ENCODE results near the gene CCDC34. TPM values are rescaled to one million over a fixed set of nuclear protein-coding genes. Genes with fewer than 3 reads are reported as not detected.
A peak's percentile ranks its signal among the peaks of the same experiment; 100 is the strongest.

CCDC34 gene
- total RNA-seq, 3 donors from 2014 or later: 7.2 to 11.2 (median 10.1) TPM

DNA sequence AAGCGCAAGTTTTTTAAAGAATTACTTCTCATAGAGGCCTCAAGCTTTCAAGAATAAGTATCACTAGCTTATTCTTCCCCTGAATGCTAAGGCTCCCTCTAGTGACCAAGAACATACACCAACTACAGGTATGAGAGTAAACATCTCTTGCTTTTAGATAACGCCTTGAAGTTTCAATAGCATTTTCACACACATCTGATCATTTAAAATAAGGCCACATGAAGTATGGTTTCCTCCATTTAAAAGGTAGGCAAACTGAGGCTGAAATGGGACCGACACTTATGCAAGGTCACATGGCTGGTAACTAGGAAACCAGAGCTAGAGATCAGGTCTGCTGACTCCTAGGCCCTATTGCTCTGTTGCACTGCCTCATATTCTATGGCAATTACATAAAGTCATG is 66.5 kb downstream of the CCDC34 start:
- Histone ChIP-seq H3K4me1 (ENCODE audit: low read depth) (peaks cover 28% of the 10 kb centered on the region), H3K36me3 (ENCODE audit: low read depth) (peaks cover 4% of the 10 kb centered on the region), H3K4me3 (no peak overlapping the region), H3K9me3 (peaks cover under 1% of the 10 kb centered on the region)
- intact Hi-C loops (cut with DNase I, micrococcal nuclease): loop anchor here (1.0 to 10.0 kb wide), 3 partner anchors 112 to 188 kb away; no protein-coding TSS in a partner anchor
- DNase-seq (peak in 1 of 3 donors; percentile 46), ATAC-seq (peak; percentile 45)
- TF ChIP-seq, protein P1, sequence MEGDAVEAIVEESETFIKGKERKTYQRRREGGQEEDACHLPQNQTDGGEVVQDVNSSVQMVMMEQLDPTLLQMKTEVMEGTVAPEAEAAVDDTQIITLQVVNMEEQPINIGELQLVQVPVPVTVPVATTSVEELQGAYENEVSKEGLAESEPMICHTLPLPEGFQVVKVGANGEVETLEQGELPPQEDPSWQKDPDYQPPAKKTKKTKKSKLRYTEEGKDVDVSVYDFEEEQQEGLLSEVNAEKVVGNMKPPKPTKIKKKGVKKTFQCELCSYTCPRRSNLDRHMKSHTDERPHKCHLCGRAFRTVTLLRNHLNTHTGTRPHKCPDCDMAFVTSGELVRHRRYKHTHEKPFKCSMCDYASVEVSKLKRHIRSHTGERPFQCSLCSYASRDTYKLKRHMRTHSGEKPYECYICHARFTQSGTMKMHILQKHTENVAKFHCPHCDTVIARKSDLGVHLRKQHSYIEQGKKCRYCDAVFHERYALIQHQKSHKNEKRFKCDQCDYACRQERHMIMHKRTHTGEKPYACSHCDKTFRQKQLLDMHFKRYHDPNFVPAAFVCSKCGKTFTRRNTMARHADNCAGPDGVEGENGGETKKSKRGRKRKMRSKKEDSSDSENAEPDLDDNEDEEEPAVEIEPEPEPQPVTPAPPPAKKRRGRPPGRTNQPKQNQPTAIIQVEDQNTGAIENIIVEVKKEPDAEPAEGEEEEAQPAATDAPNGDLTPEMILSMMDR (IDR thresholded peaks at IDR 0.05): peak; percentile 24

DNA sequence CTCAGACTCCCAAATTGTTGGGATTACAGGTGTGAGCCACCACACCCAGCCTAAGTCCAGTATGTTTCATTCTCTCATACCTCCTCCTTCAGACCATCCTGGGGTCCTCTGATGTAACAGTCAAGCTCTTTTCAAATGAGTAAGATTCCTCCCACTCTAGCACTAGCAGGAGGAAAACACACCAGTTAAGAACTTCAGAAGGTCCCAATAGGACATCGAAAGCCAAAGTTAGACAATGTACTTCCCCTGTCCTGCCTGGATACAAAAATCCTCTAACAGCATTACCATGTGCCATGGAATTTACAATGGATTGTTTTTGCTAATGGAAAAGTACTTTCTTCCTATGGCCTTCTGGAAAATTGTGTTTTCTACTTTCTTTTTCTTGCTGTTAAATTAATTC is 67.1 kb downstream of the CCDC34 start:
- Histone ChIP-seq H3K4me3 (no peak overlapping the region), H3K9me3 (peaks cover 6% of the 10 kb centered on the region), H3K4me1 (ENCODE audit: low read depth) (peaks cover 28% of the 10 kb centered on the region), H3K36me3 (ENCODE audit: low read depth) (peaks cover 4% of the 10 kb centered on the region)
- TF ChIP-seq, protein P1 (IDR thresholded peaks at IDR 0.05): no peak
- DNase-seq: no peak
- no peak for ATAC-seq
- intact Hi-C loops (cut with DNase I, micrococcal nuclease): loop anchor here (1.0 to 10.0 kb wide), 3 partner anchors 111 to 189 kb away; no protein-coding TSS in a partner anchor

DNA sequence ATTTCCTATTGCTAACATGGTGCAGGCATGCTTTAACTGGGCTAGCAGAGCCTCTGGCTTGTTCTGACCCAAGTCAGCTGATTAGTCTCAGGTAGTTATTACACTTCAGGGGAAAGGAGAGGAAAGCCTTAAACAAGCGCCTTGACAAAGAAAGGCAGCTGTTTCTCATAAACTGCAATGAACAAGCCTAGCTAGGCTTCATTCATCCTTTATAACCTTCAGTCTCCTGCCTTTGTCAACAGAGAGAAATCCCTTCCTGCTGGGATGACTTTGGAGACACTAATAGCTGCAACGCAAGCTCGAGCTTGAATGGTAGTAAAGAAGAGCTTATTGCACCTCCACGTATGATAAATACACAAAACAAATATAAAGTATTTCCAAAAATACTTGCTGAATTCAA is 68.4 kb downstream of the CCDC34 start:
- TF ChIP-seq, protein P1 (IDR thresholded peaks at IDR 0.05): no peak
- H3K9me3 ChIP-seq: peaks cover 6% of the 10 kb centered on the region
- intact Hi-C loops (cut with DNase I, micrococcal nuclease): loop anchor here (5.0 to 10.0 kb wide), 3 partner anchors 92 to 190 kb away; no protein-coding TSS in a partner anchor
- H3K4me1 ChIP-seq (ENCODE audit: low read depth): peaks cover 28% of the 10 kb centered on the region
- H3K4me3 ChIP-seq: no peak overlapping the region
- DNase-seq (peak in 1 of 3 donors; percentile 48), ATAC-seq (peak; percentile 58)
- peaks cover 4% of the 10 kb centered on the region for H3K36me3 ChIP-seq (ENCODE audit: low read depth)

DNA sequence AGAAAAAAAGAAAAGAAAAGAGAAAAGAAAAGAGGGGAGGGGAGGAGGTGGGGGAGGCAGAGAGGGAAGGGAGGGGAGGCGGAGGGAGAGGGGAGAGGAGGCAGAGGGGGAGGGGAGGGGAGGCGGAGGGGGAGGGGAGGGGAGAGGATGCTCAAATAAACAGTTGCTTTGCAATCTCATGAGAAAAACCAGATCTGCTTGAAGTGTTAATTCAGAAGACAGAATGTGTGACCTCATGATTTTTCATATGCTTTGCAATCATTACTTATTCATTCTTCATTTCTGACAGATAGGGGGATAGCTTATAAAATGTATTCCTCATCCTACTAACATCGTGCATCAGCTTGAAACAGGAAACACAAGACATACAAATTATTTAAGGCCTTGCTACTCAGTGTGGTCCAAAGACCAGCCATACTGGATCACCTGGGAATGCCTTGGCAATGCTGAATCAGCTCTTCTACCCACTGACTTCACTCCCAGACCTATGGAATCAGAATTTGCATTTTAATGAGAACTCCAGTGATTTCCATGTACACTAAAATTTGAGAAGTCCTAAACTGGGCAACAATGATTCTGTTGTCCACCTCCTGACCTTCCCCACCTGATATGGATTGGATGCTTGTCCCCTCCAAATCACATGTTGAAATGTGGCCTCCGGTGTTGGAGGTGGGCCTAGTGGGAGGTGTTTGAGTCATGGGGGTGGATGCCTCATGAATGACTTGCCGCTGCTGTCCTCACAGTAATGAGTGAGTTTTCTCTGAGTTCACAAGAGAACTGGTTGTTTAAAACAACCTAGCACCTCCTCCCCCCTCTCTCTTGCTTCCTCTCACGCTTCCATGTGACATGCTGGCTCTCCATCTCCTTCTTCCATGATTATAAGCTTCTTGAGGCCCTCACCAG is 69.2 kb downstream of the CCDC34 start:
- Histone ChIP-seq H3K4me1 (ENCODE audit: low read depth) (peaks cover 28% of the 10 kb centered on the region), H3K36me3 (ENCODE audit: low read depth) (peaks cover 4% of the 10 kb centered on the region), H3K9me3 (peaks cover 6% of the 10 kb centered on the region), H3K4me3 (no peak overlapping the region)
- DNase-seq (no peak), ATAC-seq (no peak)
- TF ChIP-seq, protein P1 (IDR thresholded peaks at IDR 0.05): no peak
- intact Hi-C loops (cut with DNase I, micrococcal nuclease): loop anchor here (2.0 to 10.0 kb wide), 4 partner anchors 59 to 191 kb away; no protein-coding TSS in a partner anchor

DNA sequence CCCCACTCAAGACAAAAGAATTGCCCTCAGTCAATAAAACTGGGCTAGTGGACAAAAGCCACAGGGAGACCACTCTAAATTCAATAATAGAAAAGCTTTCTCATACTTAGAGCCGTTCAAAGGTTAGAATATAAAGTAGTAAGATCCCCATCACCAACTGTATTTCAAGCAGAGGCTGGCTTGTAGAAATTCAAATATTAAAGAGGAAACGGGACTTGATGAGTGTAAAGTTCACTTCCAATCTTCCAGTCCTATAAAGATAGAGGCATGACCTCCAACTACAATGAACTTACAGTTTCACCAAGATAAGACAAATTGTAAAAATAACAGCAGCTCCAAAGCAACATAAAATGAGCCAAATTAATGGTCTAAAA is 70.4 kb downstream of the CCDC34 start:
- H3K9me3 ChIP-seq: peaks cover 6% of the 10 kb centered on the region
- H3K4me1 ChIP-seq (ENCODE audit: low read depth): peaks cover 28% of the 10 kb centered on the region
- H3K36me3 ChIP-seq (ENCODE audit: low read depth): peaks cover 4% of the 10 kb centered on the region
- TF ChIP-seq, protein P1 (IDR thresholded peaks at IDR 0.05): no peak
- intact Hi-C loops (cut with DNase I, micrococcal nuclease): loop anchor here (2.0 to 10.0 kb wide), 4 partner anchors 58 to 192 kb away; no protein-coding TSS in a partner anchor
- DNase-seq: no peak
- H3K4me3 ChIP-seq: no peak overlapping the region
- ATAC-seq: peak; percentile 56

All from mucosa of descending colon (tissue), 3 donors.